ENCODE measurements around the gene CACNA1C.

GRCh38 chr12:2692080-2692479 is 639.3 kb downstream of the CACNA1C start:
- TF ChIP-seq CTCF (IDR thresholded peaks at IDR 0.05): no peak
- no peak for TF ChIP-seq POLR2A (IDR thresholded peaks at IDR 0.05)

All from esophagus squamous epithelium (tissue), 4 donors.